Activated CD4-positive, alpha-beta memory T cell treated with anti-CD3 and anti-CD28 coated beads, Interleukin-2, amount 10 ng/mL, durations not matched to agents 7 days and 5 days (primary cell): Measurements from ENCODE around the gene XYLB. TPM values are rescaled to one million over a fixed set of nuclear protein-coding genes. Genes with fewer than 3 reads are reported as not detected.
A peak's percentile ranks its signal among the peaks of the same experiment; 100 is the strongest.

ENCODE experiments used
- CTCF ChIA-PET: fragments of 350-600 bp; sonication (Branson Sonifier 250); formaldehyde crosslinking; loops from one replicate; lab custom pipeline; 2021; ENCODE audit warnings: antibody characterized with exemption, inconsistent platforms; lab: Charles Lee
- POLR2A ChIA-PET: fragments of 350-600 bp; sonication (Branson Sonifier 250); formaldehyde crosslinking; loops from one replicate; lab custom pipeline; 2021; ENCODE audit warnings: antibody characterized with exemption; lab: Charles Lee
- DNase-seq: peaks from one replicate; pipeline ENCODE4 v3.0.0-alpha.2; 2020
- H3K27ac Mint-ChIP-seq: one replicate; pipeline ENCODE4 v1.8.0; 2021; ENCODE audit warnings: mild to moderate bottlenecking, mixed read lengths
- H3K27me3 Mint-ChIP-seq: one replicate; pipeline ENCODE4 v1.8.0; 2021; ENCODE audit warnings: mixed read lengths
- H3K36me3 Mint-ChIP-seq: one replicate; pipeline ENCODE4 v1.8.0; 2021; ENCODE audit warnings: low read depth, mixed read lengths
- H3K4me1 Mint-ChIP-seq: one replicate; pipeline ENCODE4 v1.8.0; 2021; ENCODE audit warnings: mixed read lengths
- H3K4me3 Mint-ChIP-seq: one replicate; pipeline ENCODE4 v1.8.0; 2021; ENCODE audit warnings: mild to moderate bottlenecking, mixed read lengths
- H3K9me3 Mint-ChIP-seq: one replicate; pipeline ENCODE4 v1.8.0; 2021; ENCODE audit warnings: mixed read lengths
- total RNA-seq, 2 experiments: library from RNA; stranded (reverse); gene quantifications; one replicate each; pipeline ENCODE4 v1.2.3, GENCODE V29; 2021

XYLB gene
- total RNA-seq, 2 experiments from 2014 or later = 3.1 to 3.2 TPM

GRCh38 chr3:38370861-38371260, 24.3 kb downstream of the XYLB start:
- Mint-ChIP-seq H3K27ac (no peak overlapping the region), H3K4me3 (no peak overlapping the region), H3K36me3 (peaks cover 20% of the 10 kb centered on the region), H3K9me3 (no peaks in the 10 kb centered on the region), H3K27me3 (no peaks in the 10 kb centered on the region), H3K4me1 (peaks cover 35% of the 10 kb centered on the region)
- ChIA-PET POLR2A (interaction anchor here (0.6 kb wide), 1 partner anchor 1434 kb away, joined by 3 read pairs; no protein-coding TSS in a partner anchor), CTCF (no interaction called here)
- no peak for DNase-seq

DNA sequence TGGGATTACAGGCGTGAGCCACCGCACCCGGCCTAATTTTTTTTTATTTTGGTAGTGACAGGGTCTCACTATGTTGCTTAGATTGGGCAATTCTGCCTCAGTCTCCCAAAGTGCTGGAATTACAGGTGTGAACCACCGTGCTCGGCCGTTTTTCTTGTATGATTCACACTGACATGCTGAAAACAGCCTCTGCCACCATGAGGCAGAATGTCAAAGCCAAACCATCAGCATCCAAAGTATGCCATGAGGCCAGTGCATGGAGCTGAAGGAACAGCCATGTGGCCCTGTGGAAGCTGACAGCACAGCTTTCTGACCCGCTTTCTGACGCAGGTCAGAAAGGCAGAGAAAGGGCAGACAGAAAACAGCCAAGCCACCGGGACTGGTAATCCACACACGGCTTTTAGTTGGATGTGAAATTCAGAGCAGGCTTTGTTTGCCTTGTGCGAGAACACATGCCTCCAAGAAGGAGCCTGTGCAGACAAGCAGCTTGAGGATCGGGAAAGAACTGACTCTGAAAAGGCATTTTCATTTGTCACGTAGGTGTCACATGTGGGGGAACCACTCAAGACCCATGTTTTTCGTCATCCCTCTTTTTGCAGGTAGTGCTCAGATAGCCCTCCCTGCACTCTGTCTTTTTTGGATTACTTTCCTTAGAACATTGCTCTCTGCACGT, 25.1 kb downstream of the XYLB start:
- no peaks in the 10 kb centered on the region for H3K27me3 Mint-ChIP-seq
- no peak for DNase-seq
- CTCF ChIA-PET = interaction anchor here (1.3 kb wide), 1 partner anchor 25 kb away, joined by 4 read pairs; the partner anchor contains the start of gene XYLB
- H3K4me1 Mint-ChIP-seq = peaks cover 35% of the 10 kb centered on the region
- H3K27ac Mint-ChIP-seq = no peak overlapping the region
- no peaks in the 10 kb centered on the region for H3K9me3 Mint-ChIP-seq
- POLR2A ChIA-PET = no interaction called here
- no peak overlapping the region for H3K4me3 Mint-ChIP-seq
- H3K36me3 Mint-ChIP-seq = peaks cover 20% of the 10 kb centered on the region

- Mint-ChIP-seq H3K27ac (no peak overlapping the region), H3K27me3 (no peaks in the 10 kb centered on the region), H3K4me3 (no peak overlapping the region), H3K36me3 (peaks cover 20% of the 10 kb centered on the region), H3K9me3 (no peaks in the 10 kb centered on the region), H3K4me1 (peaks cover 35% of the 10 kb centered on the region)
- DNase-seq = no peak
- CTCF ChIA-PET = interaction anchor here (1.3 kb wide), 1 partner anchor 26 kb away, joined by 4 read pairs; the partner anchor contains the start of gene XYLB
- POLR2A ChIA-PET = no interaction called here
Measured at GRCh38 chr3:38372214-38372601, 25.6 kb downstream of the XYLB start.

DNA sequence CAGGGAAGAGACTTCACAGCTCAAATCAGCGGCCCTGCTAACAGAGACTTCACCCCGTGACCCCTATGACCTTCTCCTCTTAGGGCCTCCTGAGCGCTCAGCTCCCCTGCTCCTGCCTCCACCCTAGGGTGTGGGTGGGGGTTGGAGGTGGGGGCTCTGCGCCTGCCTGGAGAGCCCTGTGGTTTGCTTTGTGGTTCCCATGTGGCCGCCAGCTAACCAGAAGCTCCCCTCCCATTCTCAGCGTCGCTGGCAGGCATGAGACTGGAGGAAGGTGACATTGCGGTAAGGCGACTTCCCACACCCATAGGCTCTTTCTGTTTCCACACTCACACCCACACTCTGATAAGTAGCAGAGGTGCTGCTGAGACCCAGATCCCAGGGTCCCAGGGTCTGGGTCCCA, 27.6 kb downstream of the XYLB start:
- POLR2A ChIA-PET = interaction anchor here (1.0 to 1.5 kb wide), 2 partner anchors 28 to 81 kb away, joined by 4 to 6 read pairs; partner anchors contain the start of gene XYLB
- Mint-ChIP-seq H3K4me3 (peak overlapping the region; percentile 34), H3K27me3 (no peaks in the 10 kb centered on the region), H3K4me1 (peaks cover 35% of the 10 kb centered on the region), H3K36me3 (peaks cover 27% of the 10 kb centered on the region), H3K27ac (peak overlapping the region; percentile 61), H3K9me3 (no peaks in the 10 kb centered on the region)
- CTCF ChIA-PET = interaction anchor here (1.2 to 2.2 kb wide), 4 partner anchors 28 to 147 kb away, joined by 3 to 8 read pairs (median 5); partner anchors contain the start of genes EXOG and XYLB
- peak; percentile 69 for DNase-seq

DNA sequence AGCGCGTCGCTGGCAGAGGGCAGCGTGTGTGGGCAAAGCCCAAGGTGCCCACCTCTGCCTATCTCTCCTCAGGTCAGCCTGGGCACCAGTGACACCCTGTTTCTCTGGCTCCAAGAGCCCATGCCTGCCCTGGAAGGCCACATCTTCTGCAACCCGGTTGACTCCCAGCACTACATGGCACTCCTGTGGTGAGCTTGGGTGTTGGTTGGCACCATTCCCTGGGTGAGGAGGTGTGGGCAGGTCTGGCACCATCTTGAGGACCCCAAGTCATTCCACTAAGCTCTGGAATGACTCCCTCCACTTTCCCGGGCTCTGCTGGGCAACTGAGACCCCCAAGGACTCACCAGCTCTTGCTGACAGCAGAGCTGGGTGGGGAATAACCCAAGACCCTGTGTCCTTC, 28.5 kb downstream of the XYLB start:
- H3K9me3 Mint-ChIP-seq = no peaks in the 10 kb centered on the region
- no peaks in the 10 kb centered on the region for H3K27me3 Mint-ChIP-seq
- ChIA-PET POLR2A (interaction anchor here (0.9 kb wide), 1 partner anchor 25 kb away, joined by 3 read pairs; no protein-coding TSS in a partner anchor), CTCF (interaction anchor here (1.0 to 2.2 kb wide), 2 partner anchors 81 to 122 kb away, joined by 3 to 6 read pairs; partner anchors contain the start of gene EXOG)
- no peak for DNase-seq
- H3K36me3 Mint-ChIP-seq = peaks cover 32% of the 10 kb centered on the region
- no peak overlapping the region for H3K4me3 Mint-ChIP-seq
- H3K4me1 Mint-ChIP-seq = peaks cover 35% of the 10 kb centered on the region
- H3K27ac Mint-ChIP-seq = no peak overlapping the region

GRCh38 chr3:38375488-38376097, 29.0 kb downstream of the XYLB start:
- Mint-ChIP-seq H3K27me3 (no peaks in the 10 kb centered on the region), H3K36me3 (peaks cover 31% of the 10 kb centered on the region), H3K27ac (no peak overlapping the region), H3K4me1 (peaks cover 35% of the 10 kb centered on the region), H3K9me3 (no peaks in the 10 kb centered on the region), H3K4me3 (no peak overlapping the region)
- CTCF ChIA-PET = interaction anchor here (1.0 to 2.2 kb wide), 2 partner anchors 81 to 121 kb away, joined by 3 to 6 read pairs; partner anchors contain the start of gene EXOG
- POLR2A ChIA-PET = interaction anchor here (0.9 kb wide), 1 partner anchor 26 kb away, joined by 3 read pairs; no protein-coding TSS in a partner anchor
- DNase-seq = no peak

GRCh38 chr3:38376098-38376816, 29.7 kb downstream of the XYLB start:
- Mint-ChIP-seq H3K27ac (no peak overlapping the region), H3K4me3 (no peak overlapping the region), H3K36me3 (peaks cover 31% of the 10 kb centered on the region), H3K4me1 (peaks cover 32% of the 10 kb centered on the region), H3K9me3 (no peaks in the 10 kb centered on the region), H3K27me3 (no peaks in the 10 kb centered on the region)
- ChIA-PET POLR2A (interaction anchor here (0.9 kb wide), 1 partner anchor 27 kb away, joined by 3 read pairs; no protein-coding TSS in a partner anchor), CTCF (interaction anchor here (1.0 to 2.2 kb wide), 3 partner anchors 11 to 120 kb away, joined by 3 to 6 read pairs (median 3); partner anchors contain the start of gene EXOG)
- no peak for DNase-seq

DNA sequence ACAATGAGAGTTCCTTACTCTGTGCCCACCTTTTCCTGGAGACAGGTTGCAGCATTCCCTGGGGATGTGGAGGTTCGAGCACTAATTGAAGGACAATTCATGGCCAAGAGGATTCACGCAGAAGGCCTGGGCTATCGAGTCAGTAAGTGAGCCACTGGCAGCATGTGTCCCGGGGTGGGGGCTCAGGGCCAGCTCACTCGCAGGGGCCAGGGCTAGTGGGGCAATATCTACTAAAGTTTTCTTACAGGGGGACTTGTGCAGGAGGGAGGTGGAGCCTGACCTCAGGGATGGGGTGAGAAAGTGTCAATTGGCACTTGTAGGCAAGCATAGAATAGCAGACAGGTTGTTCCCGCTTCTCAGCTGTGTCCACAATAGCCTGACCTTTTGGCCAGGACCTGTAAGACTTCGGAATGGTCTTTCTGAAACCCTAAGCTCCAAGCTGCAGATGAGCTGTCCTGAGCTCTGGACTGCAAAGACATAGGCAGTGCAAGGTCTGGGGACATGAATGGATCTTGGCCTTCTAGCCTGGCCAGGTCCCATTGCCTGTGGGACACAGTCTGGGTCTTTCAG, 32.7 kb downstream of the XYLB start:
- peaks cover 3% of the 10 kb centered on the region for H3K9me3 Mint-ChIP-seq
- no peak for DNase-seq
- no peak overlapping the region for H3K4me3 Mint-ChIP-seq
- H3K27ac Mint-ChIP-seq = no peak overlapping the region
- H3K4me1 Mint-ChIP-seq = peaks cover 13% of the 10 kb centered on the region
- H3K27me3 Mint-ChIP-seq = no peaks in the 10 kb centered on the region
- POLR2A ChIA-PET = no interaction called here
- CTCF ChIA-PET = interaction anchor here (1.2 to 1.9 kb wide), 2 partner anchors 33 to 142 kb away, joined by 3 to 6 read pairs; partner anchors contain the start of gene XYLB
- H3K36me3 Mint-ChIP-seq = peaks cover 38% of the 10 kb centered on the region

- POLR2A ChIA-PET = no interaction called here
Measured at GRCh38 chr3:38382506-38383080, 36.0 kb downstream of the XYLB start.

DNA sequence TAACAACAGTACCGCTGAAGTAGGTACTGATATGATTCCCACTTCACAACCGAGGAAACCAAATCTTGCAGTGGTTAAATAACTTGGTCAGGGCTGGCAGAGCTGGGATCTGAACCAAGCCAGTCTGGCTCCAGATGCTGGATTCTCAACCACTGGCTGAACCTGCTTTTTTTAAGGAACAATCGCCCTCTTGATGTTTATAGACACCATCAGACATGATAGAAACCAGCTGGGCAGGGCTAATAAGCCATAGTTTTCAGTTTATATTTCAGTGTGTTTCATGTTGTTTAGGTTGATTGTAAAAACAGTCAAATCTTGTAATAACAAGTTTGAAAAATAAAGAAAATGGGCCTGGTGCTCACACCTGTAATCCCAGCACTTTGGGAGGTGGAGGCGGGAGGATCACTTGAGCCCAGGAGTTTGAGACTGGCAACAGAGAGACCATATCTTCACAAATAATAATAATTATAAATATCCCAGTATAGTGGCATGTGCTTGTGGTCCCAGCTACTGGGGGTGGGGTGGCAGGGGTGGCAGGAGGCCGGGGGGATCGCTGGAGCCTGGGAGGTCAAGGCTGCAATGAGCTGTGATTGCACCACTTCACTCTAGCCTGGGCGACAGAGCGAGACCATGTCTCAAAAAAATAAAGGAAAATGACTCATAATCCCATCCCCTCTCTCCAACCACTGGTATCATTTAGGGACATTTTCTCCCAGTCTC, 36.7 kb downstream of the XYLB start:
- POLR2A ChIA-PET = no interaction called here
- peaks cover 51% of the 10 kb centered on the region for H3K36me3 Mint-ChIP-seq

More at GRCh38 chr3:38382506-38383080, 36.0 kb downstream of the XYLB start:
- DNase-seq = no peak
- Mint-ChIP-seq H3K27me3 (no peaks in the 10 kb centered on the region), H3K27ac (no peak overlapping the region), H3K4me1 (no peaks in the 10 kb centered on the region), H3K36me3 (peaks cover 58% of the 10 kb centered on the region), H3K4me3 (no peak overlapping the region), H3K9me3 (peaks cover 11% of the 10 kb centered on the region)
- CTCF ChIA-PET = no interaction called here

GRCh38 chr3:38386992-38387750, 40.6 kb downstream of the XYLB start:
- Mint-ChIP-seq H3K4me3 (no peak overlapping the region), H3K36me3 (peaks cover 27% of the 10 kb centered on the region), H3K9me3 (peaks cover 12% of the 10 kb centered on the region), H3K27ac (no peak overlapping the region), H3K4me1 (no peaks in the 10 kb centered on the region), H3K27me3 (no peaks in the 10 kb centered on the region)
- POLR2A ChIA-PET = no interaction called here
- CTCF ChIA-PET = interaction anchor here (0.7 to 1.4 kb wide), 2 partner anchors 11 to 821 kb away, joined by 3 read pairs; no protein-coding TSS in a partner anchor
- no peak for DNase-seq

More for the DNA sequence above, 36.7 kb downstream of the XYLB start:
- CTCF ChIA-PET = no interaction called here
- Mint-ChIP-seq H3K4me1 (no peaks in the 10 kb centered on the region), H3K4me3 (no peak overlapping the region), H3K9me3 (peaks cover 14% of the 10 kb centered on the region), H3K27ac (no peak overlapping the region), H3K27me3 (no peaks in the 10 kb centered on the region)
- no peak for DNase-seq
